Prostate gland (tissue), 2 donors: ENCODE data around the gene TGFBR1. TPM values are rescaled to one million over a fixed set of nuclear protein-coding genes. Genes with fewer than 3 reads are reported as not detected.

Experiments used
- DNase-seq: peaks from one replicate; pipeline ENCODE4 v3.0.0-alpha.2; 2019; ENCODE audit warnings: low spot score
- H3K27ac ChIP-seq, 2 donors: fragments of 200-600 bp; sonication (generic); 2 replicates each; pipeline ENCODE4 v1.5.1; 2017 to 2019
- H3K27me3 ChIP-seq: fragments of 200-600 bp; sonication (generic); replicated peaks from 2 replicates; pipeline ENCODE4 v1.5.1; 2019; ENCODE audit not compliant: insufficient read depth
- H3K36me3 ChIP-seq, 2 donors: fragments of 200-600 bp; sonication (generic); 1 replicate in 1 of 2; 2 replicates in 1 of 2; pipeline versions ENCODE4 v1.5.1 to v1.8.1; 2017 to 2019
- H3K4me1 ChIP-seq: fragments of 200-600 bp; sonication (generic); replicated peaks from 2 replicates; pipeline ENCODE4 v1.5.1; 2019
- H3K4me3 ChIP-seq, 2 donors: fragments of 200-600 bp; sonication (generic); 2 replicates each; pipeline ENCODE4 v1.5.1; 2017 to 2019
- H3K9me3 ChIP-seq: fragments of 200-600 bp; sonication (generic); 2 replicates; pipeline ENCODE4 v1.5.1; 2017
- CTCF ChIP-seq, 4 experiments: fragments of 200-600 bp in 2 of 4; fragments of 450-650 bp in 2 of 4; sonication (generic) in 2 of 4; IDR thresholded peaks; 1 replicate in 3 of 4; 2 replicates in 1 of 4; pipeline ENCODE4 v1.5.1; 2016 to 2019; ENCODE audit warnings: antibody characterized with exemption in 4 of 4, mild to moderate bottlenecking in 2 of 4, moderate library complexity in 2 of 4
- POLR2A ChIP-seq: fragments of 450-650 bp; IDR thresholded peaks from one replicate; pipeline ENCODE4 v1.6.1; 2016; ENCODE audit warnings: antibody characterized with exemption, mild to moderate bottlenecking
- POLR2AphosphoS5 ChIP-seq: sonication (generic); formaldehyde crosslinking; IDR thresholded peaks from one replicate; pipeline ENCODE4 v1.6.1; 2017; ENCODE audit warnings: antibody characterized with exemption
- WGBS: methylation state at CpG from one replicate; pipeline ENCODE4 v1.1.5; 2018; 5-methylcytosine and 5-hydroxymethylcytosine counted together
- intact Hi-C: fragments of 100-400 bp; cut with DNase I; formaldehyde crosslinking; loops from one replicate; pipeline ENCODE4 v1.14.2; 2022
- total RNA-seq, 2 donors: library from RNA; depleted of rRNA; stranded (reverse); fragments of >200 nt; gene quantifications; one replicate each; pipeline ENCODE4 v1.1.0, GENCODE V29; 2016

Gene TGFBR1
- total RNA-seq, 2 donors from 2014 or later = 22.2 to 25.5 TPM

GRCh38 chr9:99189186-99189585 lies 84.3 kb downstream of the TGFBR1 start:
- WGBS = 94% methylated on average over 2 of the region's 2 CpGs
- intact Hi-C loops = loop anchor here (5.0 to 10.0 kb wide), 4 partner anchors 33 to 1406 kb away; partner anchors contain the start of genes ALG2 and SEC61B

GRCh38 chr9:99189887-99190596 lies 85.1 kb downstream of the TGFBR1 start:
- Histone ChIP-seq H3K36me3 (no peaks in the 10 kb centered on the region), H3K27ac (no peak overlapping the region), H3K9me3 (no peaks in the 10 kb centered on the region), H3K27me3 (no peaks in the 10 kb centered on the region), H3K4me3 (no peak overlapping the region), H3K4me1 (no peaks in the 10 kb centered on the region)
- intact Hi-C loops = loop anchor here (5.0 to 10.0 kb wide), 4 partner anchors 32 to 1405 kb away; partner anchors contain the start of genes ALG2 and SEC61B
- no peak for TF ChIP-seq CTCF (IDR thresholded peaks at IDR 0.05)
- TF ChIP-seq POLR2AphosphoS5 = no peak
- no peak for TF ChIP-seq POLR2A
- DNase-seq = no peak
- WGBS = 72% methylated on average over 8 of the region's 8 CpGs

More at GRCh38 chr9:99189186-99189585, 84.3 kb downstream of the TGFBR1 start:
- Histone ChIP-seq H3K27me3 (no peaks in the 10 kb centered on the region), H3K4me3 (no peak overlapping the region), H3K4me1 (no peaks in the 10 kb centered on the region), H3K9me3 (no peaks in the 10 kb centered on the region), H3K36me3 (no peaks in the 10 kb centered on the region), H3K27ac (no peak overlapping the region)
- TF ChIP-seq CTCF (IDR thresholded peaks at IDR 0.05) (no peak), POLR2AphosphoS5 (no peak)
- no peak for DNase-seq

- Histone ChIP-seq H3K27ac (no peak overlapping the region), H3K9me3 (no peaks in the 10 kb centered on the region), H3K4me1 (no peaks in the 10 kb centered on the region), H3K36me3 (no peaks in the 10 kb centered on the region), H3K27me3 (no peaks in the 10 kb centered on the region), H3K4me3 (no peak overlapping the region)
- TF ChIP-seq POLR2AphosphoS5 = no peak
- TF ChIP-seq POLR2A = no peak
- no peak for TF ChIP-seq CTCF (IDR thresholded peaks at IDR 0.05)
- intact Hi-C loops = no loop called here
- WGBS = 100% methylated on average over 3 of the region's 3 CpGs
- DNase-seq = no peak
Measured at GRCh38 chr9:99190597-99191283, 85.8 kb downstream of the TGFBR1 start.

- no peak overlapping the region for H3K27ac ChIP-seq
- H3K36me3 ChIP-seq = no peaks in the 10 kb centered on the region
- no peak overlapping the region for H3K4me3 ChIP-seq
- H3K27me3 ChIP-seq = no peaks in the 10 kb centered on the region
- DNase-seq = no peak
- intact Hi-C loops = no loop called here
- 84% methylated on average over 5 of the region's 5 CpGs for WGBS
- no peak for TF ChIP-seq POLR2AphosphoS5
- TF ChIP-seq CTCF (IDR thresholded peaks at IDR 0.05) = no peak
- no peak for TF ChIP-seq POLR2A
- no peaks in the 10 kb centered on the region for H3K9me3 ChIP-seq
- no peaks in the 10 kb centered on the region for H3K4me1 ChIP-seq
Measured at GRCh38 chr9:99192786-99193465, 88.0 kb downstream of the TGFBR1 start.
